ENCODE measurements around the gene CA14. TPM values are rescaled to one million over a fixed set of nuclear protein-coding genes. Genes with fewer than 3 reads are reported as not detected.

CA14 gene
- total and polyA plus RNA-seq, 9 of the 15 experiments (the other 6 are each of a cell fraction or from before 2014, with no cell fraction given) = 0.13 to 0.57 (median 0.26) TPM; not detected in 1

Small RNA genes within 50 kb of the gene (small RNA-seq; reads per million reads assigned to genes)
- not detected for gene RN7SL480P
- 1.0 reads per million, percentile 60 among the genes with 10 or more reads in this experiment for gene RNU2-17P

Other genes starting within 250 kb of the CA14 start
Only the 7 nearest of the 11 such genes appear.
- 62.5 and 67.0 TPM in 2 replicates for gene ANP32E, start 21.7 kb upstream of the CA14 start, total RNA-seq (2014; rRNA removed)
- 105 and 135 TPM in 2 replicates for gene ANP32E, start 21.7 kb upstream of the CA14 start, total RNA-seq (2014; rRNA removed; fragmentation: Illumina TruSeq; extraction: Trizol)
- 89.4 and 93.3 TPM in 2 replicates for gene ANP32E, start 21.7 kb upstream of the CA14 start, total RNA-seq (2015; rRNA removed; fragmentation: Illumina TruSeq; extraction: Trizol)
- 67.8 and 92.4 TPM in 2 replicates for gene ANP32E, start 21.7 kb upstream of the CA14 start, total RNA-seq (2021)
- gene ANP32E, start 21.7 kb upstream of the CA14 start, polyA plus RNA-seq (2011; rRNA removed) = 34.3 and 60.4 TPM in 2 replicates
- 110 and 124 TPM in 2 replicates for gene ANP32E, start 21.7 kb upstream of the CA14 start, polyA plus RNA-seq (2014; fragmentation: Illumina TruSeq; extraction: Trizol)
- 100 to 1,000 TPM; 133 to 197 TPM for gene ANP32E, start 21.7 kb upstream of the CA14 start, polyA plus RNA-seq (2014; fragmentation: Nextera tagmentation; extraction: Ambion mirVana)
- 99.8 and 104 TPM in 2 replicates for gene ANP32E, start 21.7 kb upstream of the CA14 start, polyA plus RNA-seq (2014; rRNA removed)
- 48.8 and 59.0 TPM in 2 replicates for gene APH1A, start 11.2 kb downstream of the CA14 start, total RNA-seq (2014; rRNA removed)
- 70.6 and 74.0 TPM in 2 replicates for gene APH1A, start 11.2 kb downstream of the CA14 start, total RNA-seq (2014; rRNA removed; fragmentation: Illumina TruSeq; extraction: Trizol)
- 77.0 and 79.1 TPM in 2 replicates for gene APH1A, start 11.2 kb downstream of the CA14 start, total RNA-seq (2015; rRNA removed; fragmentation: Illumina TruSeq; extraction: Trizol)
- 97.3 and 98.6 TPM in 2 replicates for gene APH1A, start 11.2 kb downstream of the CA14 start, total RNA-seq (2021)
- gene APH1A, start 11.2 kb downstream of the CA14 start, polyA plus RNA-seq (2011; rRNA removed) = 111 and 123 TPM in 2 replicates
- 84.5 and 93.5 TPM in 2 replicates for gene APH1A, start 11.2 kb downstream of the CA14 start, polyA plus RNA-seq (2014; fragmentation: Illumina TruSeq; extraction: Trizol)
- gene APH1A, start 11.2 kb downstream of the CA14 start, polyA plus RNA-seq (2014; fragmentation: Nextera tagmentation; extraction: Ambion mirVana) = 1 to 10 TPM; 5.6 to 6.0 TPM
- gene APH1A, start 11.2 kb downstream of the CA14 start, polyA plus RNA-seq (2014; rRNA removed) = 86.8 and 89.4 TPM in 2 replicates
- not detected in 2 replicates for gene C1orf54, start 15.0 kb downstream of the CA14 start, total RNA-seq (2014; rRNA removed)
- 0.65 and 1.1 TPM in 2 replicates for gene C1orf54, start 15.0 kb downstream of the CA14 start, total RNA-seq (2014; rRNA removed; fragmentation: Illumina TruSeq; extraction: Trizol)
- 1.1 and 2.2 TPM in 2 replicates for gene C1orf54, start 15.0 kb downstream of the CA14 start, total RNA-seq (2015; rRNA removed; fragmentation: Illumina TruSeq; extraction: Trizol)
- gene C1orf54, start 15.0 kb downstream of the CA14 start, total RNA-seq (2021) = 0.20 and 1.00 TPM in 2 replicates
- 1.2 and 3.4 TPM in 2 replicates for gene C1orf54, start 15.0 kb downstream of the CA14 start, polyA plus RNA-seq (2011; rRNA removed)
- gene C1orf54, start 15.0 kb downstream of the CA14 start, polyA plus RNA-seq (2014; fragmentation: Illumina TruSeq; extraction: Trizol) = 1.0 and 1.2 TPM in 2 replicates
- gene C1orf54, start 15.0 kb downstream of the CA14 start, polyA plus RNA-seq (2014; fragmentation: Nextera tagmentation; extraction: Ambion mirVana) = 1 to 10 TPM; 2.0 to 2.5 TPM
- gene C1orf54, start 15.0 kb downstream of the CA14 start, polyA plus RNA-seq (2014; rRNA removed) = 0.33 and 1.1 TPM in 2 replicates
- gene CIART, start 24.8 kb downstream of the CA14 start, total RNA-seq (2014; rRNA removed) = 0.41 TPM in 1 of 2 replicates, not detected in the other
- gene CIART, start 24.8 kb downstream of the CA14 start, total RNA-seq (2014; rRNA removed; fragmentation: Illumina TruSeq; extraction: Trizol) = 0.15 TPM in 1 of 2 replicates, not detected in the other
- 0.22 TPM in 1 of 2 replicates, not detected in the other for gene CIART, start 24.8 kb downstream of the CA14 start, total RNA-seq (2015; rRNA removed; fragmentation: Illumina TruSeq; extraction: Trizol)
- 0.35 TPM in 1 of 2 replicates, not detected in the other for gene CIART, start 24.8 kb downstream of the CA14 start, total RNA-seq (2021)
- gene CIART, start 24.8 kb downstream of the CA14 start, polyA plus RNA-seq (2011; rRNA removed) = 0.30 TPM in 1 of 2 replicates, not detected in the other
- gene CIART, start 24.8 kb downstream of the CA14 start, polyA plus RNA-seq (2014; fragmentation: Illumina TruSeq; extraction: Trizol) = 0.19 and 0.35 TPM in 2 replicates
- under 1 TPM; 0.07 to 0.21 TPM for gene CIART, start 24.8 kb downstream of the CA14 start, polyA plus RNA-seq (2014; fragmentation: Nextera tagmentation; extraction: Ambion mirVana)
- 0.19 and 1.1 TPM in 2 replicates for gene CIART, start 24.8 kb downstream of the CA14 start, polyA plus RNA-seq (2014; rRNA removed)
- gene MRPS21, start 36.1 kb downstream of the CA14 start, total RNA-seq (2014; rRNA removed) = 139 and 144 TPM in 2 replicates
- gene MRPS21, start 36.1 kb downstream of the CA14 start, total RNA-seq (2014; rRNA removed; fragmentation: Illumina TruSeq; extraction: Trizol) = 163 and 164 TPM in 2 replicates
- 123 and 132 TPM in 2 replicates for gene MRPS21, start 36.1 kb downstream of the CA14 start, total RNA-seq (2015; rRNA removed; fragmentation: Illumina TruSeq; extraction: Trizol)
- gene MRPS21, start 36.1 kb downstream of the CA14 start, total RNA-seq (2021) = 131 and 133 TPM in 2 replicates
- 151 and 182 TPM in 2 replicates for gene MRPS21, start 36.1 kb downstream of the CA14 start, polyA plus RNA-seq (2011; rRNA removed)
- gene MRPS21, start 36.1 kb downstream of the CA14 start, polyA plus RNA-seq (2014; fragmentation: Illumina TruSeq; extraction: Trizol) = 115 and 119 TPM in 2 replicates
- gene MRPS21, start 36.1 kb downstream of the CA14 start, polyA plus RNA-seq (2014; fragmentation: Nextera tagmentation; extraction: Ambion mirVana) = 100 to 1,000 TPM; 374 to 407 TPM
- gene MRPS21, start 36.1 kb downstream of the CA14 start, polyA plus RNA-seq (2014; rRNA removed) = 149 and 173 TPM in 2 replicates
- gene PRPF3, start 63.8 kb downstream of the CA14 start, total RNA-seq (2014; rRNA removed) = 50.5 and 57.9 TPM in 2 replicates
- gene PRPF3, start 63.8 kb downstream of the CA14 start, total RNA-seq (2014; rRNA removed; fragmentation: Illumina TruSeq; extraction: Trizol) = 73.4 and 81.5 TPM in 2 replicates
- 80.0 and 84.4 TPM in 2 replicates for gene PRPF3, start 63.8 kb downstream of the CA14 start, total RNA-seq (2015; rRNA removed; fragmentation: Illumina TruSeq; extraction: Trizol)
- gene PRPF3, start 63.8 kb downstream of the CA14 start, total RNA-seq (2021) = 48.1 and 51.1 TPM in 2 replicates
- gene PRPF3, start 63.8 kb downstream of the CA14 start, polyA plus RNA-seq (2011; rRNA removed) = 38.1 and 41.7 TPM in 2 replicates
- 62.0 and 67.2 TPM in 2 replicates for gene PRPF3, start 63.8 kb downstream of the CA14 start, polyA plus RNA-seq (2014; fragmentation: Illumina TruSeq; extraction: Trizol)
- 10 to 100 TPM; 26.4 to 70.9 TPM for gene PRPF3, start 63.8 kb downstream of the CA14 start, polyA plus RNA-seq (2014; fragmentation: Nextera tagmentation; extraction: Ambion mirVana)
- 53.6 and 54.1 TPM in 2 replicates for gene PRPF3, start 63.8 kb downstream of the CA14 start, polyA plus RNA-seq (2014; rRNA removed)
- 4.4 and 5.2 TPM in 2 replicates for gene RPRD2, start 106.4 kb downstream of the CA14 start, total RNA-seq (2014; rRNA removed)
- gene RPRD2, start 106.4 kb downstream of the CA14 start, total RNA-seq (2014; rRNA removed; fragmentation: Illumina TruSeq; extraction: Trizol) = 7.7 and 8.9 TPM in 2 replicates
- 8.6 and 8.7 TPM in 2 replicates for gene RPRD2, start 106.4 kb downstream of the CA14 start, total RNA-seq (2015; rRNA removed; fragmentation: Illumina TruSeq; extraction: Trizol)
- gene RPRD2, start 106.4 kb downstream of the CA14 start, total RNA-seq (2021) = 19.8 and 21.6 TPM in 2 replicates
- 6.1 and 11.4 TPM in 2 replicates for gene RPRD2, start 106.4 kb downstream of the CA14 start, polyA plus RNA-seq (2011; rRNA removed)
- 18.3 and 21.3 TPM in 2 replicates for gene RPRD2, start 106.4 kb downstream of the CA14 start, polyA plus RNA-seq (2014; fragmentation: Illumina TruSeq; extraction: Trizol)
- gene RPRD2, start 106.4 kb downstream of the CA14 start, polyA plus RNA-seq (2014; fragmentation: Nextera tagmentation; extraction: Ambion mirVana) = 1 to 10 TPM; 1.5 to 4.4 TPM
- 6.7 and 7.9 TPM in 2 replicates for gene RPRD2, start 106.4 kb downstream of the CA14 start, polyA plus RNA-seq (2014; rRNA removed)

Data from K562 (cell line).